K562 (cell line): ENCODE data around the gene MED13L. TPM values are rescaled to one million over a fixed set of nuclear protein-coding genes. Genes with fewer than 3 reads are reported as not detected.

Experiments used
- CCNT2 ChIP-seq: IDR thresholded peaks from 2 replicates; pipeline ENCODE4 v1.6.1; 2011; ENCODE audit warnings: borderline replicate concordance, low read depth, mild to moderate bottlenecking, moderate library complexity, mixed read lengths, low read length; ENCODE audit not compliant: insufficient read length; ENCODE audit errors: extremely low read depth
- FOSL1 ChIP-seq: fragments of 200-800 bp; sonication (Bioruptor generic); conservative IDR thresholded peaks from 2 replicates; pipeline ENCODE4 v1.6.1; 2016; ENCODE audit warnings: missing genetic modification characterization, missing compliant biosample characterization
- GATA2 ChIP-seq: sonication (generic); formaldehyde crosslinking; IDR thresholded peaks from 2 replicates; pipeline ENCODE4 v1.4.0; 2020; ENCODE audit warnings: mild to moderate bottlenecking, missing genetic modification reagents
- MEF2A ChIP-seq: IDR thresholded peaks from 2 replicates; pipeline ENCODE4 v1.6.1; 2011; ENCODE audit warnings: low read depth, mild to moderate bottlenecking, low read length, moderate library complexity; ENCODE audit not compliant: control insufficient read depth
- MTA1 ChIP-seq: fragments of 450-650 bp; IDR thresholded peaks from 2 replicates; pipeline ENCODE4 v1.6.1; 2017; ENCODE audit warnings: borderline replicate concordance
- MYC ChIP-seq, 2 experiments: fragments of 250-450 bp in 1 of 2; sonication (Bioruptor Pico) in 1 of 2; IDR thresholded peaks; 2 replicates each; pipeline versions ENCODE4 v1.5.1 to v1.6.1; 2012 to 2021; ENCODE audit warnings: low read depth in 2 of 2, borderline replicate concordance in 1 of 2, improper control_type of control experiment in 1 of 2, low read length in 1 of 2, mild to moderate bottlenecking in 1 of 2, moderate library complexity in 1 of 2
- NR1H2 ChIP-seq: sonication (generic); formaldehyde crosslinking; IDR thresholded peaks from 2 replicates; pipeline ENCODE4 v1.4.0; 2020; ENCODE audit warnings: mild to moderate bottlenecking, missing genetic modification reagents
- RBM17 ChIP-seq: fragments of 200-400 bp; formaldehyde crosslinking; IDR thresholded peaks from 2 replicates; pipeline ENCODE4 v1.6.1; 2017; ENCODE audit warnings: low read depth, mild to moderate bottlenecking, low read length, borderline replicate concordance
- SMAD3 ChIP-seq: fragments of 450-650 bp; formaldehyde crosslinking; conservative IDR thresholded peaks from 2 replicates; pipeline ENCODE4 v1.4.0; 2020; ENCODE audit warnings: mild to moderate bottlenecking
- SUPT5H ChIP-seq: fragments of 450-650 bp; IDR thresholded peaks from 2 replicates; pipeline ENCODE4 v1.6.1; 2016
- TAF1 ChIP-seq: IDR thresholded peaks from 2 replicates; pipeline ENCODE4 v1.6.1; 2011; ENCODE audit warnings: mild to moderate bottlenecking, low read length, moderate library complexity; ENCODE audit not compliant: insufficient read depth, control insufficient read depth, severe bottlenecking; ENCODE audit errors: extremely low read depth
- ZFX ChIP-seq: sonication (generic); formaldehyde crosslinking; IDR thresholded peaks from 2 replicates; pipeline ENCODE4 v1.8.0; 2022; ENCODE audit warnings: mild to moderate bottlenecking, missing genetic modification reagents, moderate library complexity
- ZNF583 ChIP-seq: fragments of 250-450 bp; sonication (Bioruptor Pico); IDR thresholded peaks from 2 replicates; pipeline ENCODE4 v1.4.0; 2020
- polyA plus RNA-seq, 8 experiments: library from polyadenylated mRNA; depleted of rRNA in 4 of 8; stranded (reverse) in 5 of 8; unstranded in 3 of 8; fragments of >200 nt; fragmentation: Nextera tagmentation in 2 of 8; fragmentation: Illumina TruSeq in 1 of 8; extraction: Ambion mirVana in 2 of 8; extraction: Trizol in 1 of 8; gene quantifications; 2 replicates each; pipeline versions ENCODE4 v1.2.1 to v1.2.3, GENCODE V29; 2011 to 2014; ENCODE audit warnings: inconsistent platforms in 1 of 8, missing spikeins in 1 of 8
- total RNA-seq, 7 experiments: library from RNA; depleted of rRNA in 6 of 7; stranded (reverse); fragments of >200 nt in 6 of 7; fragmentation: Illumina TruSeq in 2 of 7; extraction: Trizol in 2 of 7; gene quantifications; 2 replicates each; pipeline versions ENCODE4 v1.2.1 to v1.2.3, GENCODE V29; 2011 to 2021; ENCODE audit warnings: low replicate concordance in 1 of 7
- TF ChIP-seq, protein P1 (sequence below): fragments of 450-650 bp; IDR thresholded peaks from 2 replicates; pipeline ENCODE4 v1.7.1; 2018; ENCODE audit warnings: mild to moderate bottlenecking, low read depth; ENCODE audit not compliant: partially characterized antibody
- TF ChIP-seq, protein P2 (sequence below): fragments of 450-650 bp; formaldehyde crosslinking; IDR thresholded peaks from 2 replicates; pipeline ENCODE4 v1.4.0; 2022; ENCODE audit warnings: missing genetic modification characterization
- TF ChIP-seq, protein P3 (sequence below): fragments of 250-450 bp; sonication (Bioruptor Pico); IDR thresholded peaks from 2 replicates; pipeline ENCODE4 v1.5.1; 2021; ENCODE audit warnings: mild to moderate bottlenecking
- TF ChIP-seq, protein P4 (sequence below), 2 experiments: fragments of 450-650 bp; conservative IDR thresholded peaks; 2 replicates each; pipeline ENCODE4 v1.6.1; 2017; ENCODE audit warnings: mild to moderate bottlenecking in 2 of 2, moderate library complexity in 2 of 2
- TF ChIP-seq, protein P5 (sequence below): fragments of 250-450 bp; sonication (Bioruptor Pico); IDR thresholded peaks from 2 replicates; pipeline ENCODE4 v1.5.0; 2021

Gene MED13L
- total and polyA plus RNA-seq, 9 of the 15 experiments (the other 6 are each of a cell fraction or from before 2014, with no cell fraction given) = 13.4 to 90.3 (median 36.9) TPM

DNA sequence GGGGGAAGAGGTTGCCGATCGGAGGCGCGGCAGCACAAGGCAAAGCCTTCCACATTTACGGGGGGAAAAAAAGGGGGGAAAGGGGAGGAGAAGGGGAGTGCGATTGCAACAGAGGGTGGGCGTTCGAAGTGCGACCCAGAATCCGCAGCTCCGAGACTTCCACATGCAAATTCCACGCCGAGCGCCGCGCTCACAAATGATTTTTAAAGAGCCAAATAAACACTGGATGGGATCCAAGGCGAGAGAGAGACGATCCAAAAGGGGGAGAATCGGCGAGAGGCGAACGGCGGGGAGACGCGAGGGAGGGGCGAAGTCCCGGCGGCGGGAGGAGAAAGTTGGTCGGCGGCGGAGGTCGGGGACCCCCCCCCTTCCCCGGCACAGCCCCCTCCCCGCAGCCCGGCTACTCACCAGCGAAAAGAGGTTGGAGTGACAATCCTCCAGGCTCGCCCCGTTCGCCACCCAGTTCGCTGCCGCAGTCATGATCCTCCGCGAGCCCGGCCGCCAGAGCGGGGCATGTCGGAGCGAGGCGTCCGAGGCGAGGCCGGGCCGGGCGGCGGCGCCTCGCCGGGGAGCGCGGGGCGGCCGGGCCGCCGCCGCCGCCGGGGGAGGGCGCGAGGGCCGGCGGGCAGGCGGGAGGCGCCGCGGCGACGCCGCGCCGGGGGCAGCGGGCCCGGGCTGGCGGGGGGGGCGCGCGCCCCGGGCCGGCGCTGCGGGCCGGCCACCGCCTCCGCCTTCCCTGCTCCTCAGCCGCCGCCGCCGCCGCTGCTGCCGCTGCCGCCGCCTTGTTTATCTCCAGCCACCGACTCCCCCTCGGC, 634 bp downstream of the MED13L start (continued):
- TF ChIP-seq, protein P1, sequence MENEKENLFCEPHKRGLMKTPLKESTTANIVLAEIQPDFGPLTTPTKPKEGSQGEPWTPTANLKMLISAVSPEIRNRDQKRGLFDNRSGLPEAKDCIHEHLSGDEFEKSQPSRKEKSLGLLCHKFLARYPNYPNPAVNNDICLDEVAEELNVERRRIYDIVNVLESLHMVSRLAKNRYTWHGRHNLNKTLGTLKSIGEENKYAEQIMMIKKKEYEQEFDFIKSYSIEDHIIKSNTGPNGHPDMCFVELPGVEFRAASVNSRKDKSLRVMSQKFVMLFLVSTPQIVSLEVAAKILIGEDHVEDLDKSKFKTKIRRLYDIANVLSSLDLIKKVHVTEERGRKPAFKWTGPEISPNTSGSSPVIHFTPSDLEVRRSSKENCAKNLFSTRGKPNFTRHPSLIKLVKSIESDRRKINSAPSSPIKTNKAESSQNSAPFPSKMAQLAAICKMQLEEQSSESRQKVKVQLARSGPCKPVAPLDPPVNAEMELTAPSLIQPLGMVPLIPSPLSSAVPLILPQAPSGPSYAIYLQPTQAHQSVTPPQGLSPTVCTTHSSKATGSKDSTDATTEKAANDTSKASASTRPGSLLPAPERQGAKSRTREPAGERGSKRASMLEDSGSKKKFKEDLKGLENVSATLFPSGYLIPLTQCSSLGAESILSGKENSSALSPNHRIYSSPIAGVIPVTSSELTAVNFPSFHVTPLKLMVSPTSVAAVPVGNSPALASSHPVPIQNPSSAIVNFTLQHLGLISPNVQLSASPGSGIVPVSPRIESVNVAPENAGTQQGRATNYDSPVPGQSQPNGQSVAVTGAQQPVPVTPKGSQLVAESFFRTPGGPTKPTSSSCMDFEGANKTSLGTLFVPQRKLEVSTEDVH = no peak
- TF ChIP-seq MTA1 = no peak
- no peak for TF ChIP-seq GATA2
- TF ChIP-seq FOSL1 (tag) = 0 out of 2 replicates have a peak, but pooled peaks have one; percentile 13
- no peak for TF ChIP-seq SMAD3
- TF ChIP-seq, protein P2, sequence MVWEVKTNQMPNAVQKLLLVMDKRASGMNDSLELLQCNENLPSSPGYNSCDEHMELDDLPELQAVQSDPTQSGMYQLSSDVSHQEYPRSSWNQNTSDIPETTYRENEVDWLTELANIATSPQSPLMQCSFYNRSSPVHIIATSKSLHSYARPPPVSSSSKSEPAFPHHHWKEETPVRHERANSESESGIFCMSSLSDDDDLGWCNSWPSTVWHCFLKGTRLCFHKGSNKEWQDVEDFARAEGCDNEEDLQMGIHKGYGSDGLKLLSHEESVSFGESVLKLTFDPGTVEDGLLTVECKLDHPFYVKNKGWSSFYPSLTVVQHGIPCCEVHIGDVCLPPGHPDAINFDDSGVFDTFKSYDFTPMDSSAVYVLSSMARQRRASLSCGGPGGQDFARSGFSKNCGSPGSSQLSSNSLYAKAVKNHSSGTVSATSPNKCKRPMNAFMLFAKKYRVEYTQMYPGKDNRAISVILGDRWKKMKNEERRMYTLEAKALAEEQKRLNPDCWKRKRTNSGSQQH (CRISPR knock-in tag) = no peak
- TF ChIP-seq ZNF583 (CRISPR knock-in tag) = no peak
- TF ChIP-seq RBM17 = no peak
- TF ChIP-seq, protein P3, sequence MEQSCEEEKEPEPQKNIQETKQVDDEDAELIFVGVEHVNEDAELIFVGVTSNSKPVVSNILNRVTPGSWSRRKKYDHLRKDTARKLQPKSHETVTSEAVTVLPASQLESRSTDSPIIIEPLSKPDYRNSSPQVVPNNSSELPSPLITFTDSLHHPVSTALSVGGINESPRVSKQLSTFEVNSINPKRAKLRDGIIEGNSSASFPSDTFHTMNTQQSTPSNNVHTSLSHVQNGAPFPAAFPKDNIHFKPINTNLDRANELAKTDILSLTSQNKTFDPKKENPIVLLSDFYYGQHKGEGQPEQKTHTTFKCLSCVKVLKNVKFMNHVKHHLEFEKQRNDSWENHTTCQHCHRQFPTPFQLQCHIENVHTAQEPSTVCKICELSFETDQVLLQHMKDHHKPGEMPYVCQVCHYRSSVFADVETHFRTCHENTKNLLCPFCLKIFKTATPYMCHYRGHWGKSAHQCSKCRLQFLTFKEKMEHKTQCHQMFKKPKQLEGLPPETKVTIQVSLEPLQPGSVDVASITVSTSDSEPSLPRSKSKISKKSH (CRISPR knock-in tag) = no peak
- TF ChIP-seq, protein P4, sequence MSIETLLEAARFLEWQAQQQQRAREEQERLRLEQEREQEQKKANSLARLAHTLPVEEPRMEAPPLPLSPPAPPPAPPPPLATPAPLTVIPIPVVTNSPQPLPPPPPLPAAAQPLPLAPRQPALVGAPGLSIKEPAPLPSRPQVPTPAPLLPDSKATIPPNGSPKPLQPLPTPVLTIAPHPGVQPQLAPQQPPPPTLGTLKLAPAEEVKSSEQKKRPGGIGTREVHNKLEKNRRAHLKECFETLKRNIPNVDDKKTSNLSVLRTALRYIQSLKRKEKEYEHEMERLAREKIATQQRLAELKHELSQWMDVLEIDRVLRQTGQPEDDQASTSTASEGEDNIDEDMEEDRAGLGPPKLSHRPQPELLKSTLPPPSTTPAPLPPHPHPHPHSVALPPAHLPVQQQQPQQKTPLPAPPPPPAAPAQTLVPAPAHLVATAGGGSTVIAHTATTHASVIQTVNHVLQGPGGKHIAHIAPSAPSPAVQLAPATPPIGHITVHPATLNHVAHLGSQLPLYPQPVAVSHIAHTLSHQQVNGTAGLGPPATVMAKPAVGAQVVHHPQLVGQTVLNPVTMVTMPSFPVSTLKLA (conservative IDR thresholded peaks at IDR 0.05) = peak in 1 of 2 experiments; percentile 13; a peak in 1 of 4 replicates
- TF ChIP-seq SUPT5H = peak; percentile 39; the same call in 1 of the 2 replicates
- TF ChIP-seq MYC (IDR thresholded peaks at IDR 0.05; ENCODE audit: low read depth, low read length) = peak; percentile 10; the same call in 1 of the 2 replicates
- no peak for TF ChIP-seq MYC (CRISPR knock-in tag; IDR thresholded peaks at IDR 0.05; ENCODE audit: borderline replicate concordance, low read depth)
- TF ChIP-seq TAF1 = peak; percentile 45
- no peak for TF ChIP-seq MEF2A
- no peak for TF ChIP-seq NR1H2
- TF ChIP-seq CCNT2 = peak; percentile 19
- TF ChIP-seq ZFX (CRISPR knock-in tag) = 0 out of 2 replicates have a peak, but pooled peaks have one; percentile 15
- TF ChIP-seq, protein P5, sequence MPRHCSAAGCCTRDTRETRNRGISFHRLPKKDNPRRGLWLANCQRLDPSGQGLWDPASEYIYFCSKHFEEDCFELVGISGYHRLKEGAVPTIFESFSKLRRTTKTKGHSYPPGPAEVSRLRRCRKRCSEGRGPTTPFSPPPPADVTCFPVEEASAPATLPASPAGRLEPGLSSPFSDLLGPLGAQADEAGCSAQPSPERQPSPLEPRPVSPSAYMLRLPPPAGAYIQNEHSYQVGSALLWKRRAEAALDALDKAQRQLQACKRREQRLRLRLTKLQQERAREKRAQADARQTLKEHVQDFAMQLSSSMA (CRISPR knock-in tag) = no peak
